IPS-NIHi7 (cell line): ENCODE results near the gene MZT1.
"Not testable (repeated sequence)": the region's sequence is repeated elsewhere in the genome, so short reads cannot be mapped to it uniquely, and the experiment has no call there.

Experiments
- DNase-seq: peaks from one replicate; pipeline ENCODE4 v3.0.0; 2012; ENCODE audit warnings: mixed read lengths; ENCODE audit errors: extremely low spot score

Gene MZT1

GRCh38 chr13:72727417-72728289, at the start of gene MZT1, which contains the start of gene BORA:
Gene MZT1, minus strand, starts transcription at chr13:72727629. Its CDS starts 27 bp downstream, at chr13:72727602.
Gene BORA, plus strand, starts transcription at chr13:72727923. Its CDS starts 1,018 bp downstream, at chr13:72728941.
- peak; percentile 96 for DNase-seq

GRCh38 chr13:72774019-72774418, 46.6 kb upstream of the MZT1 start:
- DNase-seq, result no peak

GRCh38 chr13:72763411-72763810, 36.0 kb upstream of the MZT1 start:
- no peak for DNase-seq

GRCh38 chr13:72760189-72760588, 32.8 kb upstream of the MZT1 start:
- no peak for DNase-seq

GRCh38 chr13:72757792-72758535, 30.5 kb upstream of the MZT1 start:
- DNase-seq, result no peak

DNA sequence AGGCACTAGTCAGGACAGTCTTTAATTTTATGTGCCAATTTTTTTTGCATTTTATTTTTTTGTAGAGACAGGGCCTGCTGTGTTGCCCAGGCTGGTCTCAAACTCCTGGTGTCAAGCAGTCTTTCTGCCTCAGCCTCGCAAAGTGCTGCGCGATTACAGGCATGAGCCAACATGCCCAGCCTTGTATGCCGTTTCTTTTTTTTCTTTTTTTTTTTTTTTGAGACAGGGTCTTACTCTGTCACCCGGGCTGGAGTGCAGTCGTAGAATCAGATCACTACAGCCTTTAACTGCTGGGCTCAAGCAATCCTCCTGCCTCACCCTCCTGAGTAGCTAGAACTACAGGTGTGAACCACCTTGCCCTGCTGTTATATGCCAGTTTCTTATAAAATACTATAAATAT, 26.7 kb upstream of the MZT1 start:
- no peak for DNase-seq

GRCh38 chr13:72751220-72751619, 23.8 kb upstream of the MZT1 start:
- DNase-seq, result no peak

- DNase-seq, result no peak
Observed at GRCh38 chr13:72745260-72745659, 17.8 kb upstream of the MZT1 start.

DNA sequence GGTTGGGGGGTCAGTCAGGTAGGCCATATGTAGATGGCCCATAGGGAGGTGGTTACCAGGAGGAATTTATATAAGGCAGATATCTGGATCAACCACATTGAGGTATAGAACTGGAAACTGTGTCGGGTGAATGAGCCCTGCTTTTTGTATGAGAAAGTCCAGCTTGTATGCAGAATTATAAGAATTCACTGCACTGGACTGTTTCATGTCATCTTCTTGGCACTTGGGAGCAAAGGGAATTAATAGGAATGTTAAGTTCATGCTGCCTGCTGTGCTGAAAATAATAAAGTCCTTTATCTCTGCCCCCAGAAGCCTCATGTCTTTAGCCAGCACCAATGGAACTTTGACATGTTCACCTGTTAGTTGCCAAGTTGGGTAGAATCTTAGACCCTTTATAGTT, 12.6 kb upstream of the MZT1 start:
- DNase-seq, result no peak

DNA sequence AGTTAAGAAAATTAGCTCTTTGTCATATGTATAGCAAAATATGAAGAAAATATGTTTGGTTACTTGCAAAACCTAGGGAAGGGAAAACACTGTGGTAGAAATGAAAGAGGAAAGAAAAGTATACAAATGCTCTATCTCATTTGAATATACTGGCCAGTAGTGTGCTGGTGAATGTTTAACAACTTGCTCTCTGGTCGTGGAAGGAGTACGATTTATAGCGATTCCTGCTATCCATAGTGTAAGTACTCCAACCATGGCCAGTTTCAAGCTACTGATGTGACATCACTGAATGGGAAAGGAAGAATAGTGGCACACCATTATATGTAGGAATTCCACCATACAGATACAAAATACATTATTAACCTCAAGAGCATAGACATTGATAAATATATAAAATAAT, 9.6 kb upstream of the MZT1 start:
- DNase-seq, result no peak

GRCh38 chr13:72728290-72728605, 819 bp upstream of the MZT1 start:
- DNase-seq, result no peak

DNA sequence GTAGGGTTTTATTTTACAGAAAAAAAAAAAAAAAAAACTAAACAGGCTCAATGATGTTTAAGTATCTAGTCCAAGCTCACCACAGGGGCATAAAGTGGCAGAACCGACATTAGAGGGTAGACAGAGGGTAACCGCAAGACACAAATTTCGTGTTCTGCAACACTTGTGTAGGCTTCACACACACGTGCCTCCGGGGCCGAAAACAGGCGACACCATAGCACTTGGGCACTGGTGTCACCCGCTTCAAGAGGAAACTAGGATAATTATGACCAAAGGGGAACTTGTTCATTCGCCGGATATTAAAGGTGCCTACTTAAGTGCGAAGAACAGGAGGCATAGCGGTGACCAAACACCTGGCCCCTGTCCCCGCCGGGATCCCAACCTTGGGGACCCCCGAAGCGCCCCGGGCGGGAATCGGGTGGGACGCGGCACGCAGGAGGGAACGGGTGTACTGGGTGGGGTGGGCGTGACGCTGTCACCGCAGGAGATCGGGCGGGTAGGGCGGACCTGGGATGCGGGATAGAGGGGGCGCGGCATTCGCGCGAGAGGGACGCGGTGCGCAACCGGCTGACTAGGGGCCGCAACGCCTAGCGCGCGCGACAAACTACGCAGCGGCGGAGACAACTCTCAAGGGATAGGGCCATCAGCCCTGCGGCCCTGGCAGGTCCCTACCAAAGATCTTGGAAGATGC, 558 bp downstream of the MZT1 start:
- peak; percentile 38 for DNase-seq

- DNase-seq, result not testable (repeated sequence)
Observed at GRCh38 chr13:72726185-72726584, 1.2 kb downstream of the MZT1 start.

- DNase-seq, result no peak
Observed at GRCh38 chr13:72716776-72717175, 10.7 kb downstream of the MZT1 start.

- no peak for DNase-seq
Observed at GRCh38 chr13:72700509-72700908, 26.9 kb downstream of the MZT1 start.

DNA sequence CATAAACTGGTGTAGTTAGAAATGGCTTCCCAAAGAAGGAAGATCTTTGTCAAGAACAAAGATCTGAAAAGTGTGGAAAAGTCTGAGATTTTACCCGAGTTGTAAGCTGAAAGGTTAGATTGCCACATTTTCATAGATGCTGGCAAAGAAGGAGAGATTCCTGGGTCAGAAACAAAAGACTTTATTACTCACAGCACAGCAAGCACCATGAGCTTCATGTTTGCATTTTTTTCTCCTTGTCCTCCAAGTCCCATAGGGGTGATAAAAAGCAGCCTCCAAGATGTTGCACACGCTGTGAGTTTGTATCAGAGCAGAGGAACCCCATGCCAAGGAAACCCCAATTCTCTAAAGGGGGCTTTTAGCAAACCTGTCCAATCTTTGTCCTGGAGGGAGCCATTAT, 29.3 kb downstream of the MZT1 start:
- no peak for DNase-seq

GRCh38 chr13:72696579-72696978, 30.9 kb downstream of the MZT1 start:
- no peak for DNase-seq

DNA sequence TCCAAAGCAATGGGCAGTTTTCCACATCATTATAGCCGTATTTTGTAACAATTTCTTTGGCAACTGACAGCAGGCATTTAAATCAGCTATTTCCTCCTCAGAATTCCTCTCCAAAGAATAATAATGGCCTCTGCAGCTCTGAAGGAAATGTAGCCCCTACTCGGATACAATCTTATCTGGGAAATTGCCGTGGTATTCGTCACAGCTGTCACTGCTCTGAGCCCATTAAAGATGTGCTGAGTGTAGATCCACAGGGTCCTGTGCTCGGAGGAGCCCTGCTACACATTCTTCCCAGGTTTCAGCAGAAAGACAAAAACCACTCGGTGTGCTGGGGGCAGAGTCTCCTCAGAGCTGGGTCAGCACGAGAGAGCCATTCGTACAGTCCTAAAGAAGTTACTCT, 33.1 kb downstream of the MZT1 start:
- no peak for DNase-seq

- no peak for DNase-seq
Observed at GRCh38 chr13:72693832-72694231, 33.6 kb downstream of the MZT1 start.

DNA sequence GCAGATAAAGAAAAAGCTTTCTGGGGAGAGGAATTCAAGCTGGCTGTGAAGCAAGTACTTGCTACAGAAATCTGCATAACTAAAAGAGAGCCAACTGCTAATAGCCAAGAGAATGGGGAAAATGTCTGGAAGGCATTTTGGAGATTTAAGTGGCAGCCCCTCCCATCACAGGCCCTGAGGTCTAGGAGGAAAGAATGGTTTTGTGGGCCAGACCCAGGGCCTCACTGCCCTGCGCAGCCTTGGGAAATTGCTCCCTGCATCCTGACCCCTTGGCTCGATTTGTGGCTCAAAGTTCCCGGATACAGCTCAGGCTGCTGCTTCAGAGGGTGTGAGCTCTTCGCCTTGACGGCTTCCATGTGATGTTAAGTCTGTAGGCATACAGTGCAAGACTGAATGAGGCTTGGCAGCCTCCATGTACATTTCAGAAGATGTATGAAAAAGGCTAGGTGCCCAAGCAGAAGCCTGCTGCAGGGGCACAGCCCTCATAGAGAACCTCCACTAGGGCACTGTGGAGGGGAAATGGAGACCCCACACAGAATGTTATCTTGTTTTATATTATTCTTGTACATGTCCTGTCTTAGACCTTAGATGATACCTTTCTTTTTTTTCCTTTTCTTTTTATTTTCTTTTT, 34.4 kb downstream of the MZT1 start:
- DNase-seq, result no peak

DNA sequence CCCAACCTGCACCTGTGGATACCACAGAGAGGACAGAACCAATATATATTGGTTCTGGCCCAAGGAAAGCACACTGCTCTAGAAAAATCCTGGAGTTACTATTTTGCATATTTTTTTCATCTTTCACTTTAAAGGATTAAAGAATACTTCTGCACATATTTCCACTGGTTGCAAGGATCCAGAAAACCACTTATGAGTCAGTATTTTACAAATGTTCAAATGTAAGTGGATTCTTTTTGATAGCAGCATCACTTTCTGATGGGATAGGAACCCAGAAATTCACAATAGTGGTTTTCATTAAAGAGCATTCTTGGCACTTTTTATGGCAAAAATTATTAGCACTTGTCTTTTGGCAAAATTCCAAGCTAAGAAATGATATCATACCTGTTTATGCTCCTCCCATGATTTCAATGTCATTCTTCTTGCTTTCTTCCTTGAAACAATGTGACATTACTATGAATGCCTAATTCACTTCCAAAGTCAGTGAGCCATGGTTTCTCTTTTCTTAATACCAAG, 38.2 kb downstream of the MZT1 start:
- no peak for DNase-seq

- DNase-seq, result no peak
Observed at GRCh38 chr13:72686766-72687165, 40.7 kb downstream of the MZT1 start.
